HEK293 (cell line): Measurements from ENCODE around the gene RPL10.

Experiments
- CTCF ChIA-PET: fragments of 350-600 bp; formaldehyde crosslinking; extraction: SDS; loops from one replicate; lab custom pipeline; 2021; ENCODE audit warnings: antibody characterized with exemption; lab: Yijun Ruan, JAX
- POLR2A ChIA-PET: fragments of 300-600 bp; formaldehyde crosslinking; extraction: SDS; loops from one replicate; lab custom pipeline; 2020; ENCODE audit warnings: antibody characterized with exemption, inconsistent platforms; lab: Yijun Ruan, JAX
- H3K27ac ChIP-seq: fragments of 200-500 bp; sonication (Bioruptor generic); 2 replicates; pipeline ENCODE4 v1.5.1; 2014; ENCODE audit warnings: low read depth, low read length, control low read depth, inconsistent platforms; ENCODE audit errors: extremely low read depth
- H3K36me3 ChIP-seq, 2 experiments: fragments of 200-500 bp in 1 of 2; sonication (Bioruptor generic) in 1 of 2; 1 replicate in 1 of 2; 2 replicates in 1 of 2; pipeline ENCODE4 v1.5.1; 2014 to 2017; ENCODE audit warnings: inconsistent platforms in 2 of 2, low read length in 2 of 2; ENCODE audit not compliant: control insufficient read depth in 2 of 2, insufficient read depth in 1 of 2
- H3K4me1 ChIP-seq: fragments of 200-500 bp; sonication (Bioruptor generic); 2 replicates; pipeline ENCODE4 v1.5.1; 2014; ENCODE audit warnings: mild to moderate bottlenecking, low read length, inconsistent platforms; ENCODE audit not compliant: control insufficient read depth, insufficient read depth
- H3K4me3 ChIP-seq: 2 replicates; pipeline ENCODE4 v1.5.1; 2011; ENCODE audit warnings: low read depth, mild to moderate bottlenecking, control low read depth, low read length, moderate library complexity
- H3K9me3 ChIP-seq: fragments of 200-500 bp; sonication (Bioruptor generic); 2 replicates; pipeline ENCODE4 v1.5.1; 2014; ENCODE audit warnings: low read depth, low read length, inconsistent platforms; ENCODE audit not compliant: control insufficient read depth, insufficient read depth
- KLF1 ChIP-seq: fragments of 450-650 bp; formaldehyde crosslinking; IDR thresholded peaks from 2 replicates; pipeline ENCODE4 v1.5.1; 2016; ENCODE audit warnings: missing biosample characterization, missing genetic modification characterization
- KLF10 ChIP-seq: fragments of 450-650 bp; IDR thresholded peaks from 2 replicates; pipeline ENCODE4 v1.5.1; 2018; ENCODE audit warnings: missing biosample characterization, mild to moderate bottlenecking, missing genetic modification characterization
- KLF7 ChIP-seq: fragments of 450-650 bp; formaldehyde crosslinking; IDR thresholded peaks from 2 replicates; pipeline ENCODE4 v1.5.1; 2016; ENCODE audit warnings: missing biosample characterization, missing genetic modification characterization, borderline replicate concordance
- PATZ1 ChIP-seq: fragments of 450-650 bp; formaldehyde crosslinking; IDR thresholded peaks from 2 replicates; pipeline ENCODE4 v1.5.1; 2016; ENCODE audit warnings: missing biosample characterization, missing genetic modification characterization
- REPIN1 ChIP-seq: fragments of 450-650 bp; formaldehyde crosslinking; IDR thresholded peaks from 2 replicates; pipeline ENCODE4 v1.5.1; 2017; ENCODE audit warnings: missing biosample characterization, missing genetic modification characterization, low read depth
- SP3 ChIP-seq: fragments of 450-650 bp; formaldehyde crosslinking; IDR thresholded peaks from 2 replicates; pipeline ENCODE4 v1.5.1; 2016; ENCODE audit warnings: missing biosample characterization, missing genetic modification characterization
- ZBTB17 ChIP-seq: fragments of 450-650 bp; formaldehyde crosslinking; IDR thresholded peaks from 2 replicates; pipeline ENCODE4 v1.5.1; 2016; ENCODE audit warnings: missing biosample characterization, missing genetic modification characterization
- ZBTB48 ChIP-seq: fragments of 450-650 bp; formaldehyde crosslinking; IDR thresholded peaks from 2 replicates; pipeline ENCODE4 v1.5.1; 2016; ENCODE audit warnings: missing biosample characterization, missing genetic modification characterization
- ZBTB8A ChIP-seq: fragments of 450-650 bp; formaldehyde crosslinking; IDR thresholded peaks from 2 replicates; pipeline ENCODE4 v1.5.1; 2016; ENCODE audit warnings: missing biosample characterization, missing genetic modification characterization
- ZIC2 ChIP-seq: fragments of 450-650 bp; formaldehyde crosslinking; IDR thresholded peaks from 2 replicates; pipeline ENCODE4 v1.5.1; 2016; ENCODE audit warnings: missing biosample characterization, missing genetic modification characterization
- ZNF10 ChIP-seq: fragments of 450-650 bp; formaldehyde crosslinking; IDR thresholded peaks from 2 replicates; pipeline ENCODE4 v1.5.1; 2017; ENCODE audit warnings: missing biosample characterization, missing genetic modification characterization
- ZNF19 ChIP-seq: fragments of 450-650 bp; formaldehyde crosslinking; IDR thresholded peaks from 2 replicates; pipeline ENCODE4; 2016; ENCODE audit warnings: missing biosample characterization, missing genetic modification characterization, low read depth
- ZNF335 ChIP-seq: fragments of 450-650 bp; formaldehyde crosslinking; conservative IDR thresholded peaks from 2 replicates; pipeline ENCODE4 v1.5.1; 2016; ENCODE audit warnings: missing biosample characterization, missing genetic modification characterization
- ZNF341 ChIP-seq: fragments of 450-650 bp; formaldehyde crosslinking; IDR thresholded peaks from 2 replicates; pipeline ENCODE4; 2016; ENCODE audit warnings: low read depth, missing biosample characterization, missing genetic modification characterization
- ZNF398 ChIP-seq: fragments of 450-650 bp; formaldehyde crosslinking; IDR thresholded peaks from 2 replicates; pipeline ENCODE4 v1.5.1; 2017; ENCODE audit warnings: missing biosample characterization, missing genetic modification characterization
- ZNF514 ChIP-seq: fragments of 450-650 bp; formaldehyde crosslinking; IDR thresholded peaks from 2 replicates; pipeline ENCODE4 v1.5.1; 2016; ENCODE audit warnings: missing biosample characterization, missing genetic modification characterization
- ZNF585B ChIP-seq: fragments of 450-650 bp; formaldehyde crosslinking; IDR thresholded peaks from 2 replicates; pipeline ENCODE4 v1.5.1; 2016; ENCODE audit warnings: missing biosample characterization, missing genetic modification characterization
- ZNF600 ChIP-seq: fragments of 450-650 bp; formaldehyde crosslinking; IDR thresholded peaks from 2 replicates; pipeline ENCODE4 v1.5.1; 2016; ENCODE audit warnings: missing biosample characterization, missing genetic modification characterization
- ZNF654 ChIP-seq: fragments of 450-650 bp; formaldehyde crosslinking; IDR thresholded peaks from 2 replicates; pipeline ENCODE4 v1.5.1; 2016; ENCODE audit warnings: low read depth, missing biosample characterization, missing genetic modification characterization
- ZNF660 ChIP-seq: fragments of 450-650 bp; IDR thresholded peaks from 2 replicates; pipeline ENCODE4 v1.5.1; 2018; ENCODE audit warnings: missing biosample characterization, mild to moderate bottlenecking, missing genetic modification characterization
- ZNF747 ChIP-seq: fragments of 450-650 bp; formaldehyde crosslinking; IDR thresholded peaks from 2 replicates; pipeline ENCODE4 v1.5.1; 2016; ENCODE audit warnings: missing biosample characterization, missing genetic modification characterization
- ZNF76 ChIP-seq: fragments of 450-650 bp; formaldehyde crosslinking; IDR thresholded peaks from 2 replicates; pipeline ENCODE4; 2016; ENCODE audit warnings: low read depth, missing biosample characterization, missing genetic modification characterization, borderline replicate concordance
- ZSCAN23 ChIP-seq: fragments of 450-650 bp; formaldehyde crosslinking; IDR thresholded peaks from 2 replicates; pipeline ENCODE4 v1.5.1; 2016; ENCODE audit warnings: missing biosample characterization, missing genetic modification characterization
- TF ChIP-seq, protein P1 (sequence below): fragments of 450-650 bp; formaldehyde crosslinking; IDR thresholded peaks from 2 replicates; pipeline ENCODE4 v1.5.1; 2016; ENCODE audit warnings: missing biosample characterization, missing genetic modification characterization
- TF ChIP-seq, protein P2 (sequence below): fragments of 450-650 bp; formaldehyde crosslinking; IDR thresholded peaks from 2 replicates; pipeline ENCODE4 v1.5.1; 2016; ENCODE audit warnings: missing biosample characterization, missing genetic modification characterization

The RPL10 gene

DNA sequence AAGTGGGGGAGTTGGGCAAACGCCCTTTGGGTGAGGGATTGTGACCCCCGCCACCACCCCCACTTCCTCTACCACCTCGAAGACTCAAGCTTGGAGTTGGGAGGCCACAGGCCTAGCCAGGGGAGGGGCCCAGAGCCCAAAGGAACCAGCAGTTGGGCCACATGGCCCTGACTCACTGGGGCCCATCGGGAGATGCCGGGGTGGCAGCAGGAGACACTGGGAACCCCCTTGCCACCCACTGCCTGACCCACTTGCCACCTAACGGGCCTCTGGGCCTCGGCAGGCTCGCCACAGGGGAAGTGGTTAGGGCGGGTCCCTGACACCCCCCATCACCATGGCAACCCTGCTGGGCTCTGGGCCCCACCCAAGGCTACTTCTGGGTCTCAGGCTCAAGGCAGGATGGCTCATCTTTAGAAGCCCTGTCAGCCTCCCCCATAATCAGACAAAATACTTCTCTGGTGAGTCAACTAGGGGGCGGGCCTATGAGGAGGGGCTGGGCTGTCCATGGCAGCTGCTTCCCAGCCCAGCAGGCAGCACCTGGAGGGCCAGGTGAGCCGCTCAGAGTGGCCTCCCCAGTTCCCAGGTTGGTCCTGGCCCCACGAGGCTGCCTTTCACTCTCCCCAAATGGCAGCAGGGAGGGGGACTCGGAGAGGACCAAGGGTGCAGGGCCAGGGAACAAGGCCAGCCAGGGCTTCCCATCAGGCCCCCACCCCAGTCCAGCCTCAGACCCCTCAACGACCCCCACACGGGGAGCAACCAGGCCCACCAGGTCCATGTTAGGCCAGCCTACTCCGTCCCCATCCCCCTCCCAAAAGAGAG lies 29.3 kb upstream of the RPL10 start (continued):
- TF ChIP-seq ZNF398 (0 out of 2 replicates have a peak, but pooled peaks have one; percentile 6), ZBTB48 (tag by site-specific recombination) (0 out of 2 replicates have a peak, but pooled peaks have one; percentile 8), ZNF335 (tag by site-specific recombination) (peak; percentile 55; the same call in 1 of the 2 replicates), ZIC2 (tag by site-specific recombination) (peak; percentile 83), KLF1 (tag by site-specific recombination) (peak; percentile 76)
- TF ChIP-seq, protein P1, sequence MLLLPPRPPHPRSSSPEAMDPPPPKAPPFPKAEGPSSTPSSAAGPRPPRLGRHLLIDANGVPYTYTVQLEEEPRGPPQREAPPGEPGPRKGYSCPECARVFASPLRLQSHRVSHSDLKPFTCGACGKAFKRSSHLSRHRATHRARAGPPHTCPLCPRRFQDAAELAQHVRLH (tag by site-specific recombination): no peak

- Histone ChIP-seq H3K9me3 (no peaks in the 10 kb centered on the region), H3K4me1 (peaks cover 12% of the 10 kb centered on the region), H3K4me3 (peak overlapping the region; percentile 68), H3K36me3 (peaks cover 4 to 51% of the 10 kb centered on the region in 2 experiments; a peak in 2 of 3 replicates), H3K27ac (peak overlapping the region; percentile 93)
- POLR2A ChIA-PET: interaction anchor here (0.5 to 4.3 kb wide), 22 partner anchors 7 to 173 kb away, joined by 3 to 48 read pairs (median 7); partner anchors contain the start of genes DNASE1L1, EMD, PLXNA3 and RPL10
- CTCF ChIA-PET: interaction anchor here (0.5 kb wide), 1 partner anchor 894 kb away, joined by 8 read pairs; no protein-coding TSS in a partner anchor
- TF ChIP-seq KLF10 (tag by site-specific recombination) (peak; percentile 88), ZNF747 (tag by site-specific recombination) (no peak), ZNF654 (tag by site-specific recombination) (no peak), ZNF10 (tag by site-specific recombination) (no peak), ZNF19 (tag by site-specific recombination) (no peak), ZBTB8A (peak; percentile 48; the same call in 1 of the 2 replicates), PATZ1 (peak; percentile 85), ZNF341 (tag by site-specific recombination) (peak; percentile 36; the same call in 1 of the 2 replicates), ZNF514 (tag by site-specific recombination) (no peak), ZNF660 (0 out of 2 replicates have a peak, but pooled peaks have one; percentile 30), ZNF600 (tag by site-specific recombination) (peak; percentile 80), SP3 (tag by site-specific recombination) (peak; percentile 65), REPIN1 (no peak), ZNF585B (tag by site-specific recombination) (no peak), ZBTB17 (tag by site-specific recombination) (peak; percentile 64), ZNF76 (tag by site-specific recombination) (0 out of 2 replicates have a peak, but pooled peaks have one; percentile 20), KLF7 (tag by site-specific recombination) (peak; percentile 24; the same call in 1 of the 2 replicates), ZSCAN23 (tag by site-specific recombination) (no peak), ZNF398 (peak; percentile 98)
- TF ChIP-seq, protein P2, sequence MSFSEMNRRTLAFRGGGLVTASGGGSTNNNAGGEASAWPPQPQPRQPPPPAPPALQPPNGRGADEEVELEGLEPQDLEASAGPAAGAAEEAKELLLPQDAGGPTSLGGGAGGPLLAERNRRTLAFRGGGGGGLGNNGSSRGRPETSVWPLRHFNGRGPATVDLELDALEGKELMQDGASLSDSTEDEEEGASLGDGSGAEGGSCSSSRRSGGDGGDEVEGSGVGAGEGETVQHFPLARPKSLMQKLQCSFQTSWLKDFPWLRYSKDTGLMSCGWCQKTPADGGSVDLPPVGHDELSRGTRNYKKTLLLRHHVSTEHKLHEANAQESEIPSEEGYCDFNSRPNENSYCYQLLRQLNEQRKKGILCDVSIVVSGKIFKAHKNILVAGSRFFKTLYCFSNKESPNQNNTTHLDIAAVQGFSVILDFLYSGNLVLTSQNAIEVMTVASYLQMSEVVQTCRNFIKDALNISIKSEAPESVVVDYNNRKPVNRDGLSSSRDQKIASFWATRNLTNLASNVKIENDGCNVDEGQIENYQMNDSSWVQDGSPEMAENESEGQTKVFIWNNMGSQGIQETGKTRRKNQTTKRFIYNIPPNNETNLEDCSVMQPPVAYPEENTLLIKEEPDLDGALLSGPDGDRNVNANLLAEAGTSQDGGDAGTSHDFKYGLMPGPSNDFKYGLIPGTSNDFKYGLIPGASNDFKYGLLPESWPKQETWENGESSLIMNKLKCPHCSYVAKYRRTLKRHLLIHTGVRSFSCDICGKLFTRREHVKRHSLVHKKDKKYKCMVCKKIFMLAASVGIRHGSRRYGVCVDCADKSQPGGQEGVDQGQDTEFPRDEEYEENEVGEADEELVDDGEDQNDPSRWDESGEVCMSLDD (tag by site-specific recombination): peak; percentile 61
These were observed 28.5 kb upstream of the RPL10 start for GRCh38 chrX:154369449-154370299.
